HepG2 (cell line): ENCODE data around the gene POLR1D. TPM values are rescaled to one million over a fixed set of nuclear protein-coding genes. Genes with fewer than 3 reads are reported as not detected.

Experiments
- AGO1 ChIP-seq: fragments of 200-400 bp; formaldehyde crosslinking; IDR thresholded peaks from 2 replicates; pipeline ENCODE4 v1.6.1; 2017; ENCODE audit warnings: mild to moderate bottlenecking, low read depth, low read length, moderate library complexity; ENCODE audit not compliant: poor library complexity, severe bottlenecking
- KLF15 ChIP-seq: sonication (generic); formaldehyde crosslinking; IDR thresholded peaks from 2 replicates; pipeline ENCODE4 v1.8.1; 2023; ENCODE audit warnings: borderline replicate concordance, mild to moderate bottlenecking, inconsistent platforms, missing genetic modification reagents, mixed read lengths
- MTA1 ChIP-seq: sonication (generic); formaldehyde crosslinking; IDR thresholded peaks from 2 replicates; pipeline ENCODE4 v1.4.0; 2020; ENCODE audit warnings: missing genetic modification reagents, mild to moderate bottlenecking, borderline replicate concordance
- NR2F2 ChIP-seq: IDR thresholded peaks from 2 replicates; pipeline ENCODE4 v1.6.1; 2012; ENCODE audit warnings: low read depth, inconsistent platforms, borderline replicate concordance
- PCBP2 ChIP-seq: fragments of 200-400 bp; formaldehyde crosslinking; optimal IDR thresholded peaks from 2 replicates; pipeline ENCODE3; 2018; ENCODE audit warnings: low read length, low read depth; ENCODE audit not compliant: poor library complexity, severe bottlenecking
- PHF21A ChIP-seq: sonication (generic); formaldehyde crosslinking; IDR thresholded peaks from 2 replicates; pipeline ENCODE4 v1.5.0; 2020; ENCODE audit warnings: mild to moderate bottlenecking, missing genetic modification reagents
- ZBTB42 ChIP-seq: sonication (generic); formaldehyde crosslinking; IDR thresholded peaks from 2 replicates; pipeline ENCODE4 v1.5.0; 2020; ENCODE audit warnings: mild to moderate bottlenecking, missing genetic modification reagents
- ZNF124 ChIP-seq: sonication (generic); formaldehyde crosslinking; IDR thresholded peaks from 2 replicates; pipeline ENCODE4 v1.4.0; 2020; ENCODE audit warnings: missing genetic modification reagents
- ZNF274 ChIP-seq: sonication (generic); formaldehyde crosslinking; IDR thresholded peaks from 2 replicates; pipeline ENCODE4 v1.5.1; 2020; ENCODE audit warnings: mild to moderate bottlenecking, missing genetic modification reagents
- ZNF350 ChIP-seq: sonication (generic); formaldehyde crosslinking; IDR thresholded peaks from 2 replicates; pipeline ENCODE4 v1.4.0; 2020; ENCODE audit warnings: mild to moderate bottlenecking, low read depth, missing genetic modification reagents, borderline replicate concordance
- ZNF557 ChIP-seq: sonication (generic); formaldehyde crosslinking; IDR thresholded peaks from 2 replicates; pipeline ENCODE4 v1.4.0; 2020; ENCODE audit warnings: missing genetic modification reagents
- ZZZ3 ChIP-seq: sonication (generic); formaldehyde crosslinking; IDR thresholded peaks from 2 replicates; pipeline ENCODE4 v1.4.0; 2020; ENCODE audit warnings: missing genetic modification reagents, mild to moderate bottlenecking, borderline replicate concordance
- polyA plus RNA-seq, 8 experiments: library from polyadenylated mRNA; depleted of rRNA in 3 of 8; stranded (reverse) in 7 of 8; unstranded in 1 of 8; fragments of >200 nt; fragmentation: Illumina TruSeq in 4 of 8; extraction: Trizol in 4 of 8; gene quantifications; 2 replicates each; pipeline versions ENCODE4 v1.2.1 to v1.2.3, GENCODE V29; 2011 to 2016; ENCODE audit warnings: low read depth in 4 of 8, missing spikeins in 1 of 8, mixed read lengths in 1 of 8; ENCODE audit not compliant: insufficient read depth in 1 of 8
- total RNA-seq, 5 experiments: library from RNA; depleted of rRNA; stranded (reverse); fragments of >200 nt; fragmentation: Illumina TruSeq; extraction: Trizol; gene quantifications; 2 replicates each; pipeline ENCODE4 v1.2.3, GENCODE V29; 2016; ENCODE audit warnings: low read depth in 1 of 5
- TF ChIP-seq, protein P1 (sequence below): sonication (generic); formaldehyde crosslinking; IDR thresholded peaks from 2 replicates; pipeline ENCODE4 v1.4.0; 2020; ENCODE audit warnings: missing genetic modification reagents, borderline replicate concordance
- TF ChIP-seq, protein P2 (sequence below): sonication (generic); formaldehyde crosslinking; IDR thresholded peaks from 2 replicates; pipeline ENCODE4 v1.4.0; 2020; ENCODE audit warnings: mild to moderate bottlenecking, low read depth, missing genetic modification reagents
- TF ChIP-seq, protein P3 (sequence below): sonication (generic); formaldehyde crosslinking; IDR thresholded peaks from 2 replicates; pipeline ENCODE4 v1.8.0; 2022; ENCODE audit warnings: mild to moderate bottlenecking, missing genetic modification reagents
- TF ChIP-seq, protein P4 (sequence below): sonication (generic); formaldehyde crosslinking; IDR thresholded peaks from 2 replicates; pipeline ENCODE4 v1.4.0; 2020; ENCODE audit warnings: mild to moderate bottlenecking, missing genetic modification reagents, borderline replicate concordance
- TF ChIP-seq, protein P5 (sequence below): sonication (generic); formaldehyde crosslinking; IDR thresholded peaks from 2 replicates; pipeline ENCODE4 v1.4.0; 2020; ENCODE audit warnings: missing genetic modification reagents
- TF ChIP-seq, protein P6 (sequence below): IDR thresholded peaks from 2 replicates; pipeline ENCODE4 v1.6.1; 2012; ENCODE audit warnings: inconsistent platforms
- TF ChIP-seq, protein P7 (sequence below): sonication (generic); formaldehyde crosslinking; IDR thresholded peaks from 2 replicates; pipeline ENCODE4 v1.4.0; 2020; ENCODE audit warnings: missing genetic modification reagents

Gene POLR1D
- total and polyA plus RNA-seq, 2 of the 13 experiments (the other 11 are each of a cell fraction or from before 2014, with no cell fraction given), result 183 to 490 TPM

DNA sequence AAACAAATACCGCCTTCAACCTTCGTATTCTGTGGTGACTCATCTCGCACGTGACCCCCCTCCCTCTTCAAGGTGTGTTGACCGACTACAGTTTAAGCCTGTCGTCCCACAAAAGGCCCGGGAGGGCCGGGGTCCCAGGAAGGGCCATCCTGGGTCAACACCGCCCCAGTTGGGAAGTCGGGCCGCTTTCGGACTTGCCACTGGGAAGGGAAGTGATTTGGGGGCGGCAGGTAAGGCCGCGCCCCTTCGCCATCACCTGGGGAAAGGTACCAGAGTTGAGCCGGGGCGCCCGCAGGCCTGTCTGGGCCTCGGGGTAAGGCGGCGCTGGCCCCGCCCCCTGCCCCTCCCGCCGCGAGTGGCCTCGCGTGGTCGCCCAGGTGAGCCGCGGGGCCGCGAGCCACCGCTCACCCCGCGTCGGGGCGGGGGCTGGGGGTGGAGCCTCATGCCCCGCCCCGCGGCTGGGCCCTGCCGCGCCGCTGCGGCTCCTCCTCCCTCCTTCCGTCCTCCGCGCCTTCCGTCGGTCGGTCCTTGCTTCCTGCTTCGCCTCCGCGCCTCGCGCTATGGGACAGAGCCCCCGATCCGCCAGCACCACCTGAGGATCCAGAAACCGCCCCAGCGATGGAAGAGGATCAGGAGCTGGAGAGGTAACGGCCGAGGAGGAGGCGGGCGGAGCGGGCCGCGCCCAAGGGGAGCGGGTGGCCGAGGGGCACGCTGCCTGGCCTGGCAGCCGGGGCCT, at the start of gene POLR1D (continued):
- TF ChIP-seq, protein P1, sequence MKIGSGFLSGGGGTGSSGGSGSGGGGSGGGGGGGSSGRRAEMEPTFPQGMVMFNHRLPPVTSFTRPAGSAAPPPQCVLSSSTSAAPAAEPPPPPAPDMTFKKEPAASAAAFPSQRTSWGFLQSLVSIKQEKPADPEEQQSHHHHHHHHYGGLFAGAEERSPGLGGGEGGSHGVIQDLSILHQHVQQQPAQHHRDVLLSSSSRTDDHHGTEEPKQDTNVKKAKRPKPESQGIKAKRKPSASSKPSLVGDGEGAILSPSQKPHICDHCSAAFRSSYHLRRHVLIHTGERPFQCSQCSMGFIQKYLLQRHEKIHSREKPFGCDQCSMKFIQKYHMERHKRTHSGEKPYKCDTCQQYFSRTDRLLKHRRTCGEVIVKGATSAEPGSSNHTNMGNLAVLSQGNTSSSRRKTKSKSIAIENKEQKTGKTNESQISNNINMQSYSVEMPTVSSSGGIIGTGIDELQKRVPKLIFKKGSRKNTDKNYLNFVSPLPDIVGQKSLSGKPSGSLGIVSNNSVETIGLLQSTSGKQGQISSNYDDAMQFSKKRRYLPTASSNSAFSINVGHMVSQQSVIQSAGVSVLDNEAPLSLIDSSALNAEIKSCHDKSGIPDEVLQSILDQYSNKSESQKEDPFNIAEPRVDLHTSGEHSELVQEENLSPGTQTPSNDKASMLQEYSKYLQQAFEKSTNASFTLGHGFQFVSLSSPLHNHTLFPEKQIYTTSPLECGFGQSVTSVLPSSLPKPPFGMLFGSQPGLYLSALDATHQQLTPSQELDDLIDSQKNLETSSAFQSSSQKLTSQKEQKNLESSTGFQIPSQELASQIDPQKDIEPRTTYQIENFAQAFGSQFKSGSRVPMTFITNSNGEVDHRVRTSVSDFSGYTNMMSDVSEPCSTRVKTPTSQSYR (CRISPR knock-in tag), result no peak; the same call in 1 of the 2 replicates
- TF ChIP-seq MTA1, result peak; percentile 79; the same call in 1 of the 2 replicates
- no peak for TF ChIP-seq ZNF557 (CRISPR knock-in tag)
- no peak for TF ChIP-seq AGO1
- TF ChIP-seq PCBP2, result no peak
- no peak; the same call in 1 of the 2 replicates for TF ChIP-seq ZNF350
- 0 out of 2 replicates have a peak, but pooled peaks have one; percentile 58 for TF ChIP-seq ZNF274 (CRISPR knock-in tag)
- TF ChIP-seq, protein P2, sequence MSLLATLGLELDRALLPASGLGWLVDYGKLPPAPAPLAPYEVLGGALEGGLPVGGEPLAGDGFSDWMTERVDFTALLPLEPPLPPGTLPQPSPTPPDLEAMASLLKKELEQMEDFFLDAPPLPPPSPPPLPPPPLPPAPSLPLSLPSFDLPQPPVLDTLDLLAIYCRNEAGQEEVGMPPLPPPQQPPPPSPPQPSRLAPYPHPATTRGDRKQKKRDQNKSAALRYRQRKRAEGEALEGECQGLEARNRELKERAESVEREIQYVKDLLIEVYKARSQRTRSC, result no peak; the same call in none of the 2 replicates
- no peak; the same call in 1 of the 2 replicates for TF ChIP-seq ZNF124 (CRISPR knock-in tag)
- TF ChIP-seq PHF21A (CRISPR knock-in tag), result peak; percentile 64
- TF ChIP-seq NR2F2, result no peak
- TF ChIP-seq, protein P3, sequence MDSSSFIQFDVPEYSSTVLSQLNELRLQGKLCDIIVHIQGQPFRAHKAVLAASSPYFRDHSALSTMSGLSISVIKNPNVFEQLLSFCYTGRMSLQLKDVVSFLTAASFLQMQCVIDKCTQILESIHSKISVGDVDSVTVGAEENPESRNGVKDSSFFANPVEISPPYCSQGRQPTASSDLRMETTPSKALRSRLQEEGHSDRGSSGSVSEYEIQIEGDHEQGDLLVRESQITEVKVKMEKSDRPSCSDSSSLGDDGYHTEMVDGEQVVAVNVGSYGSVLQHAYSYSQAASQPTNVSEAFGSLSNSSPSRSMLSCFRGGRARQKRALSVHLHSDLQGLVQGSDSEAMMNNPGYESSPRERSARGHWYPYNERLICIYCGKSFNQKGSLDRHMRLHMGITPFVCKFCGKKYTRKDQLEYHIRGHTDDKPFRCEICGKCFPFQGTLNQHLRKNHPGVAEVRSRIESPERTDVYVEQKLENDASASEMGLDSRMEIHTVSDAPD (CRISPR knock-in tag), result no peak
- TF ChIP-seq, protein P4, sequence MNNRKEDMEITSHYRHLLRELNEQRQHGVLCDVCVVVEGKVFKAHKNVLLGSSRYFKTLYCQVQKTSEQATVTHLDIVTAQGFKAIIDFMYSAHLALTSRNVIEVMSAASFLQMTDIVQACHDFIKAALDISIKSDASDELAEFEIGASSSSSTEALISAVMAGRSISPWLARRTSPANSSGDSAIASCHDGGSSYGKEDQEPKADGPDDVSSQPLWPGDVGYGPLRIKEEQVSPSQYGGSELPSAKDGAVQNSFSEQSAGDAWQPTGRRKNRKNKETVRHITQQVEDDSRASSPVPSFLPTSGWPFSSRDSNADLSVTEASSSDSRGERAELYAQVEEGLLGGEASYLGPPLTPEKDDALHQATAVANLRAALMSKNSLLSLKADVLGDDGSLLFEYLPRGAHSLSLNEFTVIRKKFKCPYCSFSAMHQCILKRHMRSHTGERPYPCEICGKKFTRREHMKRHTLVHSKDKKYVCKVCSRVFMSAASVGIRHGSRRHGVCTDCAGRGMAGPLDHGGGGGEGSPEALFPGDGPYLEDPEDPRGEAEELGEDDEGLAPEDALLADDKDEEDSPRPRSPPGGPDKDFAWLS (CRISPR knock-in tag), result 0 out of 2 replicates have a peak, but pooled peaks have one; percentile 65
- TF ChIP-seq, protein P5, sequence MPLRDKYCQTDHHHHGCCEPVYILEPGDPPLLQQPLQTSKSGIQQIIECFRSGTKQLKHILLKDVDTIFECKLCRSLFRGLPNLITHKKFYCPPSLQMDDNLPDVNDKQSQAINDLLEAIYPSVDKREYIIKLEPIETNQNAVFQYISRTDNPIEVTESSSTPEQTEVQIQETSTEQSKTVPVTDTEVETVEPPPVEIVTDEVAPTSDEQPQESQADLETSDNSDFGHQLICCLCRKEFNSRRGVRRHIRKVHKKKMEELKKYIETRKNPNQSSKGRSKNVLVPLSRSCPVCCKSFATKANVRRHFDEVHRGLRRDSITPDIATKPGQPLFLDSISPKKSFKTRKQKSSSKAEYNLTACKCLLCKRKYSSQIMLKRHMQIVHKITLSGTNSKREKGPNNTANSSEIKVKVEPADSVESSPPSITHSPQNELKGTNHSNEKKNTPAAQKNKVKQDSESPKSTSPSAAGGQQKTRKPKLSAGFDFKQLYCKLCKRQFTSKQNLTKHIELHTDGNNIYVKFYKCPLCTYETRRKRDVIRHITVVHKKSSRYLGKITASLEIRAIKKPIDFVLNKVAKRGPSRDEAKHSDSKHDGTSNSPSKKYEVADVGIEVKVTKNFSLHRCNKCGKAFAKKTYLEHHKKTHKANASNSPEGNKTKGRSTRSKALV, result no peak
- TF ChIP-seq, protein P6, sequence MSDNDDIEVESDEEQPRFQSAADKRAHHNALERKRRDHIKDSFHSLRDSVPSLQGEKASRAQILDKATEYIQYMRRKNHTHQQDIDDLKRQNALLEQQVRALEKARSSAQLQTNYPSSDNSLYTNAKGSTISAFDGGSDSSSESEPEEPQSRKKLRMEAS, result peak; percentile 73
- no peak for TF ChIP-seq KLF15 (CRISPR knock-in tag)
- TF ChIP-seq, protein P7, sequence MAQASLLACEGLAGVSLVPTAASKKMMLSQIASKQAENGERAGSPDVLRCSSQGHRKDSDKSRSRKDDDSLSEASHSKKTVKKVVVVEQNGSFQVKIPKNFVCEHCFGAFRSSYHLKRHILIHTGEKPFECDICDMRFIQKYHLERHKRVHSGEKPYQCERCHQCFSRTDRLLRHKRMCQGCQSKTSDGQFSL (CRISPR knock-in tag), result no peak
- TF ChIP-seq ZZZ3, result peak; percentile 56; the same call in 1 of the 2 replicates
- no peak for TF ChIP-seq ZBTB42
